GM23248 (cell line): ENCODE measurements around the gene AKAP12.

ENCODE experiments used
- EZH2 ChIP-seq: fragments of 200-600 bp; sonication (generic); IDR thresholded peaks from 2 replicates; pipeline ENCODE4 v1.6.1; 2018; ENCODE audit warnings: antibody characterized with exemption, mild to moderate bottlenecking; ENCODE audit not compliant: insufficient read depth, poor library complexity, severe bottlenecking
- EZH2phosphoT487 ChIP-seq: fragments of 200-600 bp; sonication (generic); IDR thresholded peaks from 2 replicates; pipeline ENCODE4 v1.6.1; 2018; ENCODE audit warnings: antibody characterized with exemption, moderate library complexity, mild to moderate bottlenecking, low read depth; ENCODE audit not compliant: insufficient read depth

DNA sequence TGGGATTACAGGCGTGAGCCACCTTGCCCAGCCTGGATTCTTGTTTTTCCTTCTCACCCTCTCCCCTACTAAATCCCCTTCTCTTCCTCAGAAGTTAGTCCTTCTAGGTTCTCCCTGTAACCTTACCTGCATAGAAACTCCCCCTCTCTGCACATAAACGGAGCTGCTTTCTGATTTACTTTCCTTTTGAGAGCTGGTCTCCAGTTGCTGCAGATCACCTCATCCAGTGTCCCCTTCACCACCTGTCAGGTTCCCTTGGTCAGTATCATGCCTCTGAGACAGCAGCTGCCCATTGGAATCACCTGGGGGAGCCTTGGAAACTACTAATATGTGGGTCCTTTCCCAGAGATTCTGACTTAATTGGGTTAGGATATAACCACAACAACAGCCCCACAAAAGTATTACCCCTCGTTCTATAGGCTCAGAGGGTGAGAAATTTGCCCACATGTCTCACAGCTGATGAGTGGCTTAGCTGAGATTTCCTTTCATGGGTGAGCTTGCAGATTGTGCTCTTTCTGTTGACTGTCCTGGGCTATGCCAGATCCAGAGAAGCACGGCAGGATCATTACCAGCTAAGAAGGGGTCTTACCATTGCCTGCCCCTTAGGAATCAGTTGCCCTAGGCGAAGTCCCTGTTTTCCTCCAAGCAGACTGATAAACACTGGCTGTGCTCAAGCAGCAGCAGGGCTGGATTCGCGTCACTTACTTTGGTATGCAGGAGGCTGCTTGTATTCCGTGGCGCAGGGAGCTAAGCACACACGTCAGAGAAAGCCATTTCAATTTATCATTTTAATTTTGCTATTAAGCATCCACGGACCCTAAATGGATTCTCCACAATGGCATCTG lies 51.3 kb downstream of the AKAP12 start:
- TF ChIP-seq EZH2 (no peak), EZH2phosphoT487 (no peak)
